IPS-18a (cell line): ENCODE measurements around the gene CPSF3.

Experiments used
- H3K27ac ChIP-seq: one replicate; pipeline ENCODE4 v1.5.1; 2013; ENCODE audit warnings: low read length
- H3K27me3 ChIP-seq: one replicate; pipeline ENCODE4 v1.6.1; 2013; ENCODE audit warnings: mild to moderate bottlenecking, low read length; ENCODE audit not compliant: control insufficient read depth, insufficient read depth
- H3K36me3 ChIP-seq: one replicate; pipeline ENCODE4 v1.6.1; 2013; ENCODE audit warnings: low read depth, low read length; ENCODE audit not compliant: control insufficient read depth
- H3K4me1 ChIP-seq: one replicate; pipeline ENCODE4 v1.6.1; 2013; ENCODE audit warnings: low read depth, low read length; ENCODE audit not compliant: control insufficient read depth
- H3K4me3 ChIP-seq: one replicate; pipeline ENCODE4 v1.5.1; 2013; ENCODE audit warnings: low read length
- H3K9ac ChIP-seq: one replicate; pipeline ENCODE4 v1.6.1; 2013; ENCODE audit warnings: mild to moderate bottlenecking, low read length, moderate library complexity
- H3K9me3 ChIP-seq: one replicate; pipeline ENCODE4 v1.6.1; 2013; ENCODE audit warnings: low read depth, low read length; ENCODE audit not compliant: control insufficient read depth

The CPSF3 gene

DNA sequence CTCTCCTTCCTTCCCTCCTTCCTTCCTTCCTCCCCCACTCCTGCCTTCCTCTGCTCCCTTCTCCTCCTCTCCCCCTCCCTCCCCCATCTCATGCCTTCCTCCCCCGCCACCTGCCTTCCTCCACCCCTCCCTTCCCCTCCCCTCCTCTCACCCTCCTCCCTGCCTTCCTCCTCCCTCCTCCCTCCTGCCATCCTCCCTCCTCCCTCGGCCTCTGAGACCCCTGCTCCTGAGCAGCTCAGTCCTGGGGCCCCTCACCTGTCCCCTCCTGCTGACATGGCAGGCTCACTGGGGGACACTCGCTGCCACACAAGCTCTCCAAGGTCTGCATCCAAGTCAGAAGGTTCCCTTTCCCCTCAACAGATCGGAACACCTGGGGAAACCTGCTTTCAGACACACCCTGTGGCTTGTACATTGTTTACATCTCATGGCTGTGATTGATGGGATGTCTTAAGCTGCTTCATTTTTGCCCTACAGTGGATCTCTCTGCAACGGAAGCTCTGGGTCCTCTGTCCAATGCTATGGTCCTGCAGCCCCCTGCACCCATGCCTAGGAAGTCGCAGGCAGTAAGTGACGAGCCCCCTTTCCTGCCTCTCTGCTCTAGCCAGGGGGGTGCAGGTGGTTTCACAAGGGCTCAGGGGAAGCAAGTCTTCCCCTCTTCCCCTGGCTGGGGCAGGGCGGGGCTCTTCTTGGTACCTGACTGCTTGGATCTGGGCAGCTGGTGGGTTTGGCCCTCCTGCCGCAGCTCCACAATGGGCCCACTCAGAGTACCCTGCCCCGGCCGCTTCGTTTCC is 23.0 kb upstream of the CPSF3 start:
- no peak overlapping the region for H3K9ac ChIP-seq
- no peaks in the 10 kb centered on the region for H3K4me1 ChIP-seq
- peaks cover 5% of the 10 kb centered on the region for H3K36me3 ChIP-seq
- no peaks in the 10 kb centered on the region for H3K27me3 ChIP-seq
- H3K27ac ChIP-seq, result no peak overlapping the region
- H3K9me3 ChIP-seq, result no peaks in the 10 kb centered on the region
- H3K4me3 ChIP-seq, result no peak overlapping the region

DNA sequence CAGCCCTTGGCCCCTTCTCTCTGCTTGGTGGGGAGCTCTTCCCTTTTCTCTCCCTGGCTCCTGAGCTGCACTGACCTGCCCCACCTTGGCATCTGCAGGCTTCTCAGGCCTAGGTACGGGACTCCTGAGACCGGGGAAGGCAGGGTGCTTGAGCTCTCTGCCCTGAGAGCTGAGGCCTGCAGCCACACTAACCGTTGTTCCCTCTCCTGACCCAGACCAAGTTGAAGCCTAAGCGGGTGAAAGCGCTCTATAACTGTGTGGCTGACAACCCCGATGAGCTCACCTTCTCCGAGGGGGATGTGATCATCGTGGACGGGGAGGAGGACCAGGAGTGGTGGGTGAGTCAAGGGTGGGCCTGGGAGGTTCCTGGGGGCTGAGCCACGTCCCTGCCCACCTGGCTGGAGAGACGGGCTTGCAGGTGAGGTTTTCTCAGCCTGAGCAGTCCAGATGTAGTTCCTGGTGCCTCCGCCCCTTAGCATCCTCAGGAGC is 22.4 kb upstream of the CPSF3 start:
- Histone ChIP-seq H3K36me3 (peaks cover 5% of the 10 kb centered on the region), H3K27ac (no peak overlapping the region), H3K4me3 (no peak overlapping the region), H3K9me3 (no peaks in the 10 kb centered on the region), H3K27me3 (no peaks in the 10 kb centered on the region), H3K4me1 (no peaks in the 10 kb centered on the region), H3K9ac (no peak overlapping the region)

DNA sequence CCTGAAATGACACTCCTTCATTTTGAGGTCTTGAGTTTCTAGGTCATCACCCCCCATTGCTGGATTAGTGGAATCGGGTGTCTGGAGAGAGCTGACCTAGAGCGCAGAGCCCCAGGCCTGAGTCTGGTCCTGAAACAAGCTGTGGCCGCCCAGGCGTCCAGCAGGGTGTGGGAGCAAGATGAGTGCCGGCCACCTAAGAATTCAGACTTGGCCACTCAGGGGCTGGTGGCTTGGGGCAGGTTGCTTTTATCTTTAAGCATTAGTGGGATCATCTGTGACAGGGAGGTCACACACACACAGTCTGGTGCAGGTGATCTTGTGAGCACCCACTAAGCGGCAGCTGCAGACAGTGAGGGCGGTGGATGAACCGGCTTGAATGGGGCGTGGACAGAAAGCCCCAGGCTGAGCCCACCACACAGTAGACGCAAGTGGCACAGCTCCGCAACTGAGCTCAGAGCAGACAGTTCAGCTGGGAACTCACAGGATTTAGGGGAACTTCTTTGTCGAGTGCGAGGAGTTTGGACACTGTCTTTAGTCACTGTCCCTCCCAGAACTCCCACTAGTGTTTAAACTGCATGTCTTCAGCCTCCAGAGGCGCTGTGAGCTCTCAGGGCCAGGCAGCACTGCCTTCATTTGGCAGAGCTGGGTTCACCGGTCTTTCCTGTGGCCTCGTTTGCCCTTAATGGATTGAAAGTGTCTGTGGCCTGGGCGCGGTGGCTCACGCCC is 21.6 kb upstream of the CPSF3 start:
- Histone ChIP-seq H3K27me3 (no peaks in the 10 kb centered on the region), H3K36me3 (peaks cover 5% of the 10 kb centered on the region), H3K4me1 (no peaks in the 10 kb centered on the region), H3K27ac (no peak overlapping the region), H3K9me3 (no peaks in the 10 kb centered on the region), H3K9ac (no peak overlapping the region), H3K4me3 (no peak overlapping the region)

DNA sequence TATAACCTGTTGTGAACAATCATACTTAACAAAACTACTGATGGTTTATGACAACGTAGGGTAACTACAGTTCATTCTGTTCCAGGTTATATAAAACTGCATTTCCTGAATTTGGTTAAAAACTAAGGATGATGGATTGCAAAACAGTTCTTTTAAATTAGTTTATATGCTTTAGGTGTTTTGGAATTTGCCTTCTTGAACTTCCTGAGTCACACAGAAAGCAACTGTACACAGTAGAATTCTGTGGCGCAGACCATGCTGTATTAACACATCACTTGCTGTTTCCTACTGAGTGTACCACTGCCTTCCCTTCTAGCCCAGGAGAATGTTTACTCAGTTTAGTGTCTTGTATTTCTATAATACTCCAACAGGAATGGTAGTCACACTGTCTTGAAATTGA is 19.5 kb upstream of the CPSF3 start:
- H3K4me3 ChIP-seq, result no peak overlapping the region
- H3K27ac ChIP-seq, result no peak overlapping the region
- no peaks in the 10 kb centered on the region for H3K9me3 ChIP-seq
- no peak overlapping the region for H3K9ac ChIP-seq
- H3K27me3 ChIP-seq, result no peaks in the 10 kb centered on the region
- H3K36me3 ChIP-seq, result peaks cover 5% of the 10 kb centered on the region
- H3K4me1 ChIP-seq, result no peaks in the 10 kb centered on the region

DNA sequence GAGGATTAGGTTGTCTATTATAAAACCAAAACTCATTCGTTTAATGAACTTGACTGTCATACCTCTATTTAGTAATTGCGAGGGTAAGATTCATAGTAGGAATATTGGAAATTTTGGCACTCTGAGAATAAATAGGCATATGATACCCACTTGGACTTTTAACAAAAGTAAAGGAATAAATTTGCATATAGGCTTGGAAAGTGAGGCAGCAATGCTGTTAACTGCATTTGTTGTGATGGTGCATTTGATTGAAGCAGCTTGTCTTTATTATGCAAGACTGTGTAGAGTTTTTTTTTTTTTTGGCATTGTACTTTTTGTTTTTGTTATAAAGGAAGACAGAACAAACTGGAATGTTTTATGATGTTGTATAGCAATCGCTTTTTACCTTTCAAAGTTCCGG is 19.0 kb upstream of the CPSF3 start:
- H3K27me3 ChIP-seq, result no peaks in the 10 kb centered on the region
- H3K36me3 ChIP-seq, result peaks cover 5% of the 10 kb centered on the region
- H3K9ac ChIP-seq, result no peak overlapping the region
- no peak overlapping the region for H3K27ac ChIP-seq
- H3K4me3 ChIP-seq, result no peak overlapping the region
- H3K9me3 ChIP-seq, result no peaks in the 10 kb centered on the region
- no peaks in the 10 kb centered on the region for H3K4me1 ChIP-seq

DNA sequence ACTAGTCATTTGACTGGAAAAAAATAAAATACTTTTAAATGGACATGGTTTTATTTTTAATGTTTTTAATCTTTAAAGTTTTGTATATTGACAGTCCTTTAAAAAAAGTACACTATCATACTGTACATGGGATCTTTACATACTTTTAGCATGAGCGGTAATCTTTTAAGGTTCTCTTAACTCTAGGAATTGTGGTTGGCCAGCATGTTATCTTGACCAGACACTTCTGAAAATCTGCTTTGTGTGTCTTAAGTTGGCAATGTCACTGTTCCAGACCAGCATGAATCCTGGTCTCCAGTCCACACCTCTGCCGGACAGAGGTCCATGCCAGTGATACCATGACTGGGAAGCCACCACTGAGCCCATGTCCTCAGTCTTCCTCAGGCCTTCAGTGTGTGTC is 17.8 kb upstream of the CPSF3 start:
- Histone ChIP-seq H3K27ac (no peak overlapping the region), H3K9me3 (no peaks in the 10 kb centered on the region), H3K9ac (no peak overlapping the region), H3K4me1 (no peaks in the 10 kb centered on the region), H3K36me3 (peaks cover 5% of the 10 kb centered on the region), H3K4me3 (no peak overlapping the region), H3K27me3 (no peaks in the 10 kb centered on the region)

DNA sequence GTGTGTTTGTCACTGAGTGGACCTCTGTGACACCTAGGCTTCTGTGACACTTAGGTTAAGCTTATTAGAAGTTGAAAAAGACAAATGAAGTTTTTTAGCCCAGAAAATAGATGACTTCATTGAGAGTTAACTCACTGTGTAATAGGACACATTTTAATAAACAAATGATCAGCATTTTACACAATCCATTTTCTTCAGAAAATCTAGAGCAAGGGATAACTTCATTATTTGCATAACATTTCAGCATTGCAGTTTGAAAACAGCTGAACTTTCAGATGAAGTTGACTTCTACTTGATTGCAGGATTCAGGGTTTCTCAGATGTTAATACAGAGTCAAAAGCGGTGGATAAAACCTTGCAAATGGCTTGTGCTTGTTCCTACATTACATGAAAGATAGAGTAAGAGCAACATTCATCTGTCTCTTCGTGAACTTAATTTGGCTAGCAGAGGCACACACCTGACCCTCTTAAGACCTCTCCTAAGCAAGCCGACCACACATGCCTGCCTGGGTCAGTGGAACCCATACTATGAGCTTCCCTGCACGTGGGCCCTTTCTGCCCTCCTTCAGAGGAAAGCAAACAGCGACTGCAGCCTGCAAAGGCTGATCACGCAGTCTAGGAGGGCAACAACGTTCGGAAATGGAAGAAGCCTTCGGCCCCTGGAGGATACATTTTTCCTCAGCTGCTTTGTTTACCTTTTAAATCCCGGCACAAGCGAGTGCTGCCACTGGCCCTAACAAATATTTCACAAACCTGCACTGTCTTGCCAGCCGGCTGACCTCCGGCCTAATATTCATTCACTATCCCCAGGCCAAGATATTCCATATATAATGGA is 16.7 kb upstream of the CPSF3 start:
- no peaks in the 10 kb centered on the region for H3K4me1 ChIP-seq
- no peaks in the 10 kb centered on the region for H3K27me3 ChIP-seq
- H3K36me3 ChIP-seq, result peaks cover 5% of the 10 kb centered on the region
- no peak overlapping the region for H3K27ac ChIP-seq
- no peak overlapping the region for H3K4me3 ChIP-seq
- no peak overlapping the region for H3K9ac ChIP-seq
- H3K9me3 ChIP-seq, result no peaks in the 10 kb centered on the region

DNA sequence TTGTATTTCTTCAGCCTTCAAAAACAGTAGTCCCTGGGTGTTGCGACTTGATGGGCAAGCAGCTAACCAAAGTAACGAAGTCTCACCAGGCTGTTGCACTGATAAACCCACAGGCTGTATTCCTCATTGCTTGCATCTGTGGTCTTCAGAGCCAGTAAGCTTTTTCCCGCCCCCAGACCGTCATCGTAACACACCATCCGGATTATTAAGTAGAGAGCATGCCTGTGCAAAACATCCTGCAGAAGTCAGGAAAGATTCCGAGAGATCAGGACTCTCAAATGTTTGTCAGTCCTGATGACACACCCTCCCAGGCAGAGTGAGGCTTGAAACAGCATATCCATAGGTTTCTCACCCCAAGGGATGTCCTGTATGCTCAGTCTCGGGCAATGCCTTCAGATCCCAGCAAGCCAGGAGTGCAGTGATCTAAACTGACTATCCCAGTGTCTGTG is 16.1 kb upstream of the CPSF3 start:
- Histone ChIP-seq H3K9ac (no peak overlapping the region), H3K27ac (no peak overlapping the region), H3K36me3 (peaks cover 5% of the 10 kb centered on the region), H3K9me3 (no peaks in the 10 kb centered on the region), H3K4me3 (no peak overlapping the region), H3K27me3 (no peaks in the 10 kb centered on the region), H3K4me1 (no peaks in the 10 kb centered on the region)

DNA sequence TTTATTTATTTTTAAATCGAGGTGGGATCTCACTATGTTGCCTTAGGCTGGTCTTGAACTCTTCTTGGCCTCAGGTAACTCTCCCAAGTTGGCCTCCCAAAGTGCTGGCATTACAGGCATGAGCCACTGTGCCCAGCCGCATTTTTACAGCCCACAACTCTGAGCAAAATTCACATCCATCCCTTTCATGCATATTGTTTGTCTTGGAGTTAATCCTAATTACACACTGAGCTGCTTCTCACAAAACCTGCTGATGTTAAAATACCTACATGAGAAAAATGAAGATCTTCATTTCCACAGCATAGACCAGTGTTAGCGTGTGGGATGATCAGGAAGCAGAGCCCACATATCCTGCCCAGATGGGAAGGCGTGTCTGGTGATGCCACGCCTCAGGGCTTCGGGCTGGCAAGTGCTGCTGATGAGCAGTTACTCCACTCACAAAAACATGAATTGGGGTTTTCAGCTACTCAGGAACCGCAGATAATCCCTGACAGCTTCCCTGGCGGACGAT is 14.8 kb upstream of the CPSF3 start:
- H3K27me3 ChIP-seq, result no peaks in the 10 kb centered on the region
- no peaks in the 10 kb centered on the region for H3K9me3 ChIP-seq
- H3K36me3 ChIP-seq, result no peaks in the 10 kb centered on the region
- no peak overlapping the region for H3K9ac ChIP-seq
- no peaks in the 10 kb centered on the region for H3K4me1 ChIP-seq
- no peak overlapping the region for H3K4me3 ChIP-seq
- no peak overlapping the region for H3K27ac ChIP-seq

DNA sequence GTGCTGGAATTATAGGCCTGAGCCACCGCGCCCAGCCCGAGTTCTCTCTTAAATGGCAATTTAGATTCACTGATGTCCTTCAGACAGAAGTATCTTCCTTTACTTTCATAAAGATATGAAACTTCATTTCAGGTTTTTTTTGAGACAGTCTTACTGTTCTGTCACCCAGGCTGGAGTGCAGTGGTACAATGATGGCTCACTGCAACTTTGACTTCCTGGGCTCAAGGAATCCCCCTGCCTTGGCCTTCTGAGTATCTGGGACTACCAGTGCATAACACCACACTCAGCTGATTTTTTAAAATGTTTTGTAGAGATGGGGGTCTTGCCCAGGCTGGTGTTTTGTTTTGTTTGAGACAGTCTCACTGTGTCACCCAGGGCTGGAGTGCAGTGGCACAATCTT is 13.3 kb upstream of the CPSF3 start:
- H3K27ac ChIP-seq, result no peak overlapping the region
- no peaks in the 10 kb centered on the region for H3K9me3 ChIP-seq
- no peaks in the 10 kb centered on the region for H3K36me3 ChIP-seq
- no peak overlapping the region for H3K9ac ChIP-seq
- H3K4me3 ChIP-seq, result no peak overlapping the region
- no peaks in the 10 kb centered on the region for H3K27me3 ChIP-seq
- H3K4me1 ChIP-seq, result no peaks in the 10 kb centered on the region

DNA sequence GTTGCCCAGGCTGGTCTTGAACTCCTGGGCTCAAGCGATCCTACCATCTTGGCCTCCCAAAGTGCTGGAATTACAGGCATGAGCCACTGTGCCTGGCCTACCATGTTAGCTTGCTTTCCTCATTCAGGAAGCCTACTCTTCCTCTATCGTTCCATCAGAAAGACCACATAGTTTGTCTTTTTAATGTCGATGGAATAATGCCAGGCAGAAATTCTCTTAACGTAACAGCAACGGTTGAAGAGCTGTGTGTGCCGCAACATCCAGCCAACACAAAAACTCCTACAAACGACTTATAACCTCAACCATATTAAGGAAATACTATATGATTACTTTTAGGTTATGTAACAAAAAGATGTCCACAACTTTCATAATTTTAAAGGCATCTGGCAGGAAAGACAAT is 10.7 kb upstream of the CPSF3 start:
- Histone ChIP-seq H3K36me3 (no peaks in the 10 kb centered on the region), H3K4me3 (no peak overlapping the region), H3K27ac (no peak overlapping the region), H3K9me3 (no peaks in the 10 kb centered on the region), H3K27me3 (no peaks in the 10 kb centered on the region), H3K9ac (no peak overlapping the region), H3K4me1 (no peaks in the 10 kb centered on the region)
